NCI-H146 (cell line): ENCODE data around the gene FAP.

Source experiments
- DNase-seq: peaks from one replicate; lab custom pipeline; 2025; lab: John Stamatoyannopoulos, UW

The FAP gene

DNA sequence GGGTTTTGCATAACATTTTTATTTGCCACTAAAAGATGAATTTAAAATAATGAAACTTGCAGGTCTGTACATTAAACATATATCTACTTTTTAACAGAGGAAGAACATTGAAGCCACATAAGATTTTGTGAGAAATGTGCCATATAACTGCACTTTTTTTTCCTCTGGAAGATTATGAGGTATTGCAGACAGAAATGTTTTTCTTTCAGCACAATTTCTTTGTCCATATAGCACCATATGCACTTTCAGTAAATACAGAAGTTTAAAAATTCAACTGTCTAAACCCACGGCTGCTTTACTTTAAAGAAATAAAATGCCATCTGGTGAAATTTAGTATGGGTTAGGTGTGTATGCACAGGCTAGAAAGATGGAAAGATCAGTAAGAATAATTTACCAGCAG is 470 bp upstream of the FAP start:
- no peak for DNase-seq

GRCh38 chr2:162242586-162243280 is 512 bp downstream of the FAP start:
- DNase-seq, result no peak

GRCh38 chr2:162241571-162241970 is 1.7 kb downstream of the FAP start:
- no peak for DNase-seq

- no peak for DNase-seq
These were observed 8.4 kb downstream of the FAP start for GRCh38 chr2:162234620-162235462.

DNA sequence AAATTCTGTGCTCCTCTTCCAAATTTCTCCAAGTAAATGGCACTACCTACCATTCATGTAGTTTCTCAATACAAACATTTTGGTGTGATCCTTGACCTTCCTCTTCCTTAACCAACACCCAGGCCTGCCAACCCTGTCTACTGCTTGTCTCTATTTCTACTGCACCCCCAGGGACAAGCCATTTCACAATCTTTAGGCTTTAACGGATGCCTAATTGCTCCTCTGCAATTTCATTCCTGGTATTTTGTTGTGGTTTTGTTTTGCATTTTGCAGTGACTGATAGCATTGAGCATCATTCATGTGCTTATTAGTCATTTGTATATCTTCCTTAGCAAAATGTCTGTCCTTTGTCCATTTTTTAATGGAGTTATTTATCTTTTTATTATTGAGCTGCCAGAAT is 10.0 kb downstream of the FAP start:
- no peak for DNase-seq

- no peak for DNase-seq
These were observed 10.6 kb downstream of the FAP start for GRCh38 chr2:162232671-162233070.

DNA sequence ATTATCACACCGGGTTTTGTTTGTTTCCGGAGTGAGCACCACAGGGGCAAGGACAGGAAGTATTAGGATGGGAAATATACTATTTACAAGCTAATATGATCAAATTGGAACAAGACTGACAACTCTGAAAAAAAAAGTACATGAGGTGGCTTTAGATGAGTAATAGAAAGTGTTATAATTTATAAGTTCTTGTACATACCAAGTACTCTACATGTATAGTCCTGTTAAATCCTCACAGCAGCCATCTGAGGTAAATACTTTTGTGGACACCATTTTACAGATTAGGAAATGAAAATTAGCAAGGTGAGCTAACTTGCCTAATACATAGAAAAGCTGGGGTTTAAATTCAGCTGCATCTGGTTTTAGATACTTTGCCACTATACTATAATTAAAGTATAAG is 11.2 kb downstream of the FAP start:
- DNase-seq, result no peak

DNA sequence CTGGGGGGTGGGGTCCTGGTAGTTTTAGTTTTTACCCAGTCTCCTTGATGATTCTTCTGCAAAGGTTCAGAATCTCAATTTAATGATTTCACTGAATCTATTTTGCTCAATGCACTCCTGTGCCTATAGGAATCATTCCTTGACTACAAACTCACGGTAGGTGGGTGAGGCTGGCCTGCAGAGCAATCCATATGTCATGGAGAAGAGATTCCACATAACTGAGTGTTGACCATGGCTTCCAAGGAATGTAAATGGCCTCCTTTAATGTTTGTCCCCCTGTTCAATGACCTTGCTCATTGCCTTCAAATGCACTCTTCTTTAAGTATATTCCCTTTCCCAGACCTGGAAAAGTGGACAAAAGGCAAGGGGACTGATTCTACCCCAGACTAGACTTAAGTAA is 12.5 kb downstream of the FAP start:
- DNase-seq, result no peak

DNA sequence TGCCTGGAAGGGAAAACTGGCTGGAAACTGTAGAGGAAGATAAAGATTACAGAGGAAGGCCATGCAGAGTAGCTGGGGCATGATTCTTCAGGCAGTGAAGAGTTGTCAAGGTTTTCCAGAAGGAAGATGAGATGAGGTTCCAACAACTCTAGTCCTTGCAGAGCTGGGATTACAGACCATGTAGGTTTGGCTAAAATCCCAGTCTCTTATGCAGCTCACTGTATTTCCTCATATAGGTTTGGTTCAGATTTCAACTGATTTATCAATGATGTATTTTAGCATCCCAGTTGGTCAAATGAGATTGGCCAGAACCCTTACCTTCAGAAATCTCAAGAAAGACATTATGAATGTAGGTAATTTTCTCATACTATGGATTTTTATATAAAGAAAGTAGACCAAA is 16.4 kb downstream of the FAP start:
- DNase-seq, result no peak

- DNase-seq, result peak; percentile 55
These were observed 22.2 kb downstream of the FAP start for GRCh38 chr2:162221064-162221463.

GRCh38 chr2:162220368-162220767 is 22.9 kb downstream of the FAP start:
- DNase-seq, result no peak

GRCh38 chr2:162219426-162219825 is 23.8 kb downstream of the FAP start:
- DNase-seq, result no peak

GRCh38 chr2:162217598-162217997 is 25.6 kb downstream of the FAP start:
- no peak for DNase-seq

DNA sequence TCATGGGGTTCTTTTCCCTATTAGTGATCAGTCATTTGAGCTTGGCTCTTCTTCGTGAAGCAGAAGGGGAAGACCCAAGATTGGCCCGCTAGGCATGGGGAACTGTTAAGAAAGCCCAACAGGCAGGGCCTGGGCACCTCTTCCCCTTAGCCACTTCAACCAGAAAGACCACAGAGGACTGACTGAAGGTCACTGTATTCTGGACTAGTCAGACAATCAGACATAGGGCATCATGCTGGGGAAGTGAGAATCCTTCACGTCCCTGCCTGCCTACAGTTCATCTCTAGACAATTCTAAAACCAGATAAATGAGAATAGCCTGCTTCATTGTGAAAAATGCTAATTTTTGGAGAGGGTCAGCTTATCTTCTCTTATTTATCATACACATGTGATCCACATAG is 28.1 kb downstream of the FAP start:
- DNase-seq, result peak; percentile 23

DNA sequence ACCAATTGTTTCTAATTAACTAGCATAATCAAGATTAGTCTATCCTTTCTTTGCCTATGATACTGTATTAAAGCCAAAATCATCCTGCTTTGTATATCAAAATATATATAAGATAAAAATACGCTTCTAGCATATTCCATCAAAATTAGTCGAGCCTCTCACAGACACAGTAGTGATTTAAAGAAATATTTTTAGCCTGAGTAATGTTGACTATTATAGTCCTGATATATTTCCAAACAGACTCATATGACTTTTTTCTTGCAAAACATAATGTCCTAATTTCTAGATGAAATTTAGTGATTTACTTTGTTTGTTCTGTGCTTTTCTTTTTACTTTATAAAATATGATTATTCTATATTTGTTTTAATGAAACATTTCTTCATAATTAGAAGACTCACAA is 30.9 kb downstream of the FAP start:
- DNase-seq, result no peak

DNA sequence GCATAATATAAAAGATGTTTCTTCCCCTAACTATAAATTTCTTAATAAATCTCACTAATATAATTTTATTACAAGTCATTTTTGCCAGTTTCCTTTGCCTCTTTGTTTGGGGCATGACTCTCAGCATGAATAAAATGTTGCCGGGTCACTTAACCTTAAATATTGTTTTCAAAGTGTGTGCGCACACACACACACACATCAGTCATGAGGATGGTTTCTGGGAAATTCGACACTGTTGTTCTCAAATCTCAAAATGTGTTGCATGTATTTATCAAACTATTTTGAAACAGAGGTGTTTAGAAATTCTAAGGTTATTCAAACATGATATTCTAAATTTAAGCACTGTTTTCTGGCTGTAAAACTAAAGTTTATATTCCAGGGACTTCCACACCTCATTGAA is 31.5 kb downstream of the FAP start:
- DNase-seq, result no peak

DNA sequence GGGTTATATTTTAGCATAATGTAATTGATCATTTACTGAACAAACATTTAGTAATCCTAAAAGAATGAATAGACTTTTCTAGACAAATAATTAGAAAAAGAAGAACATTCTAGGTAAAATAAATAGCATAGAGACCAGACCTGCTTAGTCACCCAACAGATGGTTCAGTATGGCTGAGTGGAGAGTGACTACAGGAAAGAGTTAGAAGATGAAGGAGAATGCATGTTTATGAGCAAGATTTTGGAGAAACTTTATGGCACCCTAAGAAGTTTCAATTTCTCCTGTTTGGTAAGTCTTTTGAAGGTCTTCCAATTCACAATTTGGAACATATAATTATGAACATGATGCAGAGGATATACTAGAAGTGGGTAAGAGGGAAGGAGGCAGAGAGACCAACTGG is 32.9 kb downstream of the FAP start:
- DNase-seq, result no peak

DNA sequence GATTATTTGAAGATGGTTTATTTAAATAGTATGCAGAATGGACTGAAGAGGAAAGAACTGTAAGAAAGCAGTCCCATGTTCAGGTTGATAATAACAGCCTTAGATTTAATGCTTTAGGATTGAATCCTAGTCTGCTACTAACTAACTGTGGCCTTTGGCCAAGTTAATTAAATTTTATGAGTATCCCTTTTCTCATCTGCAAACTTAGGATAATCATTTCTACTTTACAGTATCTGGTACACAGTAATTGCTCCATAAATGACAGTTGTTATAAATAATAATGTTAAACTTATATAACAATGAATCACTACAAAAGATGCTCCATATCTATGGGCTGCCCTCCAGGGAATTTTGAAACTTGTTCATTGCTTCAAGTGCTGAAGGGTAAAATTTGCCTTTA is 41.0 kb downstream of the FAP start:
- no peak for DNase-seq

DNA sequence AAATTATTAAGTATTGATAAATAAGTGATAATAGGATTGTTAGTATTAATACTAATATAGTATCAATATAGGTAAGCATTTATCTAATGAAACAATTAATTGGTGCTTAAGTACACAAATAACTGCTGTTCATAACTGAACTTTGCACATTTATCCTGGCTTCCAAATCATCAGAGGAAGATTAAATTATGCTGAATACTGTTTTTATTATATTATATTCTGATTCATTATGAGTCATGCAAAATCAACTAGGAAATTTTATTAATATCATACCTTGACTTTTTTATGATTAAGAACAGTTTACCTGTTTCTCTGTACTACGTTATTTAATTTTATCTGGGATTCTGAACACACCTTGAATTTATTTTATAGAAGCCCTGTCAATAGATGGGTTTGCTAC is 42.6 kb downstream of the FAP start:
- no peak for DNase-seq

DNA sequence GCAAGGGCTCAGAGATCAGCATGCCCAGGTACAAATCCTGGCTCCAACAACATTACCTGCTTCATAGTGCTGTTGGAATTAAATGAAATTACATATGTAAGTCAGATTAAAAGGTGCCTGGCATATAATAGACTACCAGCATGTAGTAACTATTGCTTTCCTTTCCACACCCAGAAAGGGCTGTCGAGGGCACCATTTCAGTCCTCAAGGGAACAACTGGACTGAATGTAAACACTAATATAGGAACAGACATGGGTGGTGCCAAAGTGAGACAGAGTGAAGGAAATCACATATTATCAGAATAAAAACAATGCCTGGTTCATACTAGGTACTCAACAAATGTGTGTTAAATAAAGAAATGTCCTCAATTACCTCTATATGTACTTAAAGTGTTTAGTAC is 43.3 kb downstream of the FAP start:
- no peak for DNase-seq

- DNase-seq, result no peak
These were observed 45.0 kb downstream of the FAP start for GRCh38 chr2:162198239-162198638.

DNA sequence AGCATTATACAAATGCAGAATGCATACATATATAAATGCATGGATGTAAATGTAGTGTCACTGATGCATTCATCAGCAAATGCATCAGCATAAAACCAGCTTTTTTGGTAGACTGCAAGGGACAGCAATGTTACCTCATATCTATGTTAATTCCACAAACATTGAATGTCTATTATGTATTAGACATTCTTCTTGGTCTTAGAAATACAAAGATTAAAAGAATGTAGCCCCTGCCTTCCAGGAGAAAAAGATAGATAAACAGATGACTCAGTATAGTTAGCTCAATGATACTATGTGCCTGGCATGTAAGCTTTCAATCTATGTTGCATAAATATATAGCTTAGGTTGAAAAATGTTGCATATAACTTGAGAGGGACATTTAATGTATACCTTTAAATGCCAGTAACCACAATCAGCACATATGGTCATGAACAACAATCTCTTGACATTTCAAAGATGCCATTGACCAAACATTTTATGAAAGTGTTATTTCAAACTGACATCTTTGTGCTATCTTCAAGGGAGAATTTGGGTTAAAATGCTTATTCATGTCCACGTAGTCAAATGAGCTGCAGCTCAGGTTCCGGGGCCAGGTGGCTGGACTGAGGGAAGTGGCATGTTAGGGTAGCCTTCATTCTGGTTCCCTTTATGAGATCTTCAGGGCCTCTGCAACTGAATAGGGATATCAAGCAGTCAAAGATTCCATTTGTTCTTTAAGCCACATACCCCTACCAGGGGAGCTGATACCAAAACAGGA is 46.0 kb downstream of the FAP start:
- DNase-seq, result no peak

GRCh38 chr2:162196638-162197037 is 46.6 kb downstream of the FAP start:
- no peak for DNase-seq
